Measurements from ENCODE around the gene DCST1. TPM values are rescaled to one million over a fixed set of nuclear protein-coding genes. Genes with fewer than 3 reads are reported as not detected.

The DCST1 gene
- total and polyA plus RNA-seq, 2 of the 8 experiments (the other 6 are each of a cell fraction or from before 2014, with no cell fraction given): not detected

- TF ChIP-seq CTCF (IDR thresholded peaks at IDR 0.05; ENCODE audit: control extremely low read depth in 1 of 3, insufficient read depth in 1 of 3, low read depth in 1 of 3, low read length in 3 of 3): peak in 2 of 3 experiments; percentile 83 to 98; a peak in 3 of 4 replicates
- TF ChIP-seq HDAC2 (IDR thresholded peaks at IDR 0.05; ENCODE audit: borderline replicate concordance in 1 of 2, low read depth in 2 of 2, low read length in 2 of 2): no peak
- no peak for TF ChIP-seq SAP30 (IDR thresholded peaks at IDR 0.05; ENCODE audit: insufficient read depth, insufficient replicate concordance, low read length)
- no peak for TF ChIP-seq JUN (IDR thresholded peaks at IDR 0.05; ENCODE audit: low read depth, low read length)
- no peak for TF ChIP-seq FOSL1 (IDR thresholded peaks at IDR 0.05; ENCODE audit: insufficient read depth, low read depth, low read length)
- peak; percentile 87 to 90 for TF ChIP-seq RAD21 (IDR thresholded peaks at IDR 0.05 in 1 of 2, conservative IDR thresholded peaks at IDR 0.05 in 1 of 2; ENCODE audit: low read depth in 2 of 2, low read length in 2 of 2)
- TF ChIP-seq SP1 (IDR thresholded peaks at IDR 0.05; ENCODE audit: low read depth, low read length): no peak
- peak in 1 of 2 experiments; percentile 70; a peak in 1 of 4 replicates for TF ChIP-seq SIN3A (conservative IDR thresholded peaks at IDR 0.05 in 1 of 2, IDR thresholded peaks at IDR 0.05 in 1 of 2; ENCODE audit: low read depth in 1 of 2, low read length in 2 of 2)
These were observed 29.2 kb downstream of the DCST1 start (continued) for GRCh38 chr1:155062702-155063411.
